ENCODE data around the gene PTPRT. TPM values are rescaled to one million over a fixed set of nuclear protein-coding genes. Genes with fewer than 3 reads are reported as not detected.

Gene PTPRT
- total RNA-seq, 3 donors from 2014 or later: 0.32 to 6.3 (median 4.9) TPM

DNA sequence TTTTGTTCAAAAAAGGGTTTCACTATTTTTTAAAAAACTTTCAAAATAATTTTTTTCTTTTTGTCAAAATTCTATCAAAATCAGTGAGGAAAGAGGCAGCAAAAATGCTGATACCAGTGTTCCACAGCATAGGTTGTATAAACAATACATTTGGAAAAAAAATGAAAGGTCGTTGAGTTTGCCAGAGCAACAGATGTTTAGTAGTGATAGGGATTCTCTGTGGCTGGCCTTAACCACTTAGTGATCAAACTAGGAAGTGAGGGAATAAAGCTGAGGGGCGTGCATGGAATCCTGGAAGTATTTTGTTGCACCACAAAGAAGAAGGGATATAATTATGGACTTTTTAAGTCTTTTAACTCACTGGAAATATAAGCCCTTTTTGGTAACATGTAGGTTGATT lies 1016.3 kb downstream of the PTPRT start:
- H3K9me3 ChIP-seq: no peaks in the 10 kb centered on the region

DNA sequence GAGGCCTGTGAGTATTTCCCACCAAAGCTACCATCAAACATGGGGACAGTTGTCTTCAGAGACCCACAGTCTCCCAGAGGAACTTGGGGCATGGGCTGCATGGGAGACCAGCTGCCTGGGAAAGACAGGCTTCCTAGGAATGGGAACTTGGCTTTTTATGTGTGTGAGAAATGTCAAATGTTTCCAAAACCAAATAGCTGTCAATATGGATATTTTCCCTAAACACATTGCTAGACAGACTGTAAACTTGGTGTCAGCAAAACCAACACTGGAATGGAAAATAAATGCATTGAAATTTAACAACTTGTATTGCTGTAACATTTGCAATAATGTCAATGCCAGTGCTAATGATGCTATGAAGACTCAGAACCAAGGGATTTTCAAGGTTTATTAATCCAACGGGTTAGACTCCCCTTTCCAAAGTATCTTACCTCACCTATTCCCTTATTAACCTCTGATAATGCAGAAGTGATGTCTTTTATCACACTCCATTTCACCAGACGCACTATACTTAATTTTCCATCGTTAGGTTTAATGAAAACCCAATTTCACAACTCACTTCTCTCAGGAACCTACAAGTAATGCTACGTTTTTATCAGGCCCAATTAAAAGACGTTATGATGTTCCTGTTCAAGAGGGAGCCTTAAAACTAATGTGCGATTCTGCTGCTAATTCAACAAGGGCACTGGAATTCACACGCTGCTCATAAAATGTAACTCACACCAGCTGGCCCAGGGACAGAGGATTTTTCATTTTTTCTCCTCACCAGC lies 1025.4 kb downstream of the PTPRT start:
- Histone ChIP-seq H3K27me3 (no peaks in the 10 kb centered on the region), H3K36me3 (no peaks in the 10 kb centered on the region), H3K27ac (no peak overlapping the region), H3K4me1 (no peaks in the 10 kb centered on the region), H3K4me3 (no peak overlapping the region), H3K9me3 (no peaks in the 10 kb centered on the region)
- DNase-seq (ENCODE audit: low spot score in 2 of 2): no peak
- intact Hi-C loops (cut with DNase I; ENCODE audit: low total_unique reads): no loop called here
- TF ChIP-seq CTCF (IDR thresholded peaks at IDR 0.05) (no peak), POLR2A (IDR thresholded peaks at IDR 0.05) (no peak), POLR2AphosphoS5 (IDR thresholded peaks at IDR 0.05) (no peak)

More for the DNA sequence above, 1016.3 kb downstream of the PTPRT start:
- H3K27ac ChIP-seq: no peak overlapping the region
- H3K27me3 ChIP-seq: no peaks in the 10 kb centered on the region
- intact Hi-C loops (cut with DNase I; ENCODE audit: low total_unique reads): no loop called here
- no peak overlapping the region for H3K4me3 ChIP-seq
- no peak for DNase-seq (ENCODE audit: low spot score in 2 of 2)
- no peak for TF ChIP-seq POLR2AphosphoS5 (IDR thresholded peaks at IDR 0.05)
- no peak for TF ChIP-seq POLR2A (IDR thresholded peaks at IDR 0.05)
- TF ChIP-seq CTCF (IDR thresholded peaks at IDR 0.05): no peak
- H3K36me3 ChIP-seq: no peaks in the 10 kb centered on the region
- H3K4me1 ChIP-seq: no peaks in the 10 kb centered on the region

DNA sequence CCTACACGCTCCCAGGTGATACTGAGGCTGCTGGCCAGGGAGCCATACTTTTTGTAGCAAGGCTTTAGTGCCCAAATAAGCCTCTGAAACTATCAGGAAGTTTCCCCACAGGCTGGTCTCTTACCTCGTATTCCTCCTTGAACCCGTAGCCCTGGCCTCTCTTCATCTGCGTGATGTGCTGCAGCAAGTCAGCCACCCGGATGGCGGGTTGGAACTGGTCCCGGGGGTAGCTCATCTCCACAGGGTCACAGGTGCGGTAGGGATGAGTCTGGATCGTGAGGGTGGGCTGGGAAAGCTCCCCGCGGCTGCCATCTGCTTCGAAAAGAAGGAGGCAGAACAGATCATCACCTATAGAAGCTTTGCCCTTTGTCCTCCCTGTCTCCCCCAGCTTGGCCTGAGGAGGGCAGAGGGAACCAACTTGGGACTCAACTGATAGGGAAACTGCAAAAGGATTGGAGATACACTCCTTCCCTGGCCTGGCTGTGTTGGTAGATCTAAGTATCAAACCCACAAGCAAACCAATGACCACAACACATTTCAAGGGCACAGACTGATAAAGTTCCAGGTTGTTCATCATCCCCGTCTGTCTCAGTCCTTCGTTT lies 1028.4 kb downstream of the PTPRT start:
- Histone ChIP-seq H3K9me3 (no peaks in the 10 kb centered on the region), H3K27me3 (no peaks in the 10 kb centered on the region), H3K27ac (no peak overlapping the region), H3K36me3 (no peaks in the 10 kb centered on the region), H3K4me1 (no peaks in the 10 kb centered on the region), H3K4me3 (no peak overlapping the region)
- intact Hi-C loops (cut with DNase I; ENCODE audit: low total_unique reads): no loop called here
- no peak for DNase-seq (ENCODE audit: low spot score in 2 of 2)
- TF ChIP-seq CTCF (IDR thresholded peaks at IDR 0.05): no peak
- no peak for TF ChIP-seq POLR2AphosphoS5 (IDR thresholded peaks at IDR 0.05)
- no peak for TF ChIP-seq POLR2A (IDR thresholded peaks at IDR 0.05)

DNA sequence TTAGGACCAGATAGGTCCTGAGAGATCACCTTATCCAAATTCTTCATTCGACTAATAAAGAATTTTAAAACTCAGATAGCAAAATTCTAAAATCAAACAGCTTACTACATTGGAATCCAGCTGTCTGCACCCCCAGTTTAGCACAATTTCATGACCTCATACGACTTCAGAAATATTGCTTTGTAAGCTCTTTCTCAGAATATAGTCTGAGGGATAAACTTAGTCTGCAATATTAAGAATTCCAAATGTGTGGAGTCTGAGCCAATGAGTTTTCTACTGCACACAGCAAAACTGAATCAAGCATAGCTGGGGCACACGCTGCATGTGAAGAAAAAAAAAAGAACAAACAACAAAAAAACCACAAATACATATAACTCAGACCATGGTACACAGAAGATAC lies 1029.9 kb downstream of the PTPRT start:
- intact Hi-C loops (cut with DNase I; ENCODE audit: low total_unique reads): no loop called here
- no peaks in the 10 kb centered on the region for H3K4me1 ChIP-seq
- TF ChIP-seq CTCF (IDR thresholded peaks at IDR 0.05): no peak
- no peak for TF ChIP-seq POLR2AphosphoS5 (IDR thresholded peaks at IDR 0.05)
- TF ChIP-seq POLR2A (IDR thresholded peaks at IDR 0.05): no peak
- no peaks in the 10 kb centered on the region for H3K27me3 ChIP-seq
- no peaks in the 10 kb centered on the region for H3K36me3 ChIP-seq
- H3K4me3 ChIP-seq: no peak overlapping the region
- no peak overlapping the region for H3K27ac ChIP-seq
- DNase-seq (ENCODE audit: low spot score in 2 of 2): no peak
- no peaks in the 10 kb centered on the region for H3K9me3 ChIP-seq

- H3K9me3 ChIP-seq: no peaks in the 10 kb centered on the region
- no peak for DNase-seq (ENCODE audit: low spot score in 2 of 2)
- H3K4me3 ChIP-seq: no peak overlapping the region
- no peak overlapping the region for H3K27ac ChIP-seq
- H3K4me1 ChIP-seq: no peaks in the 10 kb centered on the region
- no peaks in the 10 kb centered on the region for H3K36me3 ChIP-seq
- intact Hi-C loops (cut with DNase I; ENCODE audit: low total_unique reads): no loop called here
- no peak for TF ChIP-seq POLR2A (IDR thresholded peaks at IDR 0.05)
- no peak for TF ChIP-seq POLR2AphosphoS5 (IDR thresholded peaks at IDR 0.05)
- TF ChIP-seq CTCF (IDR thresholded peaks at IDR 0.05): no peak
- H3K27me3 ChIP-seq: no peaks in the 10 kb centered on the region
These were observed 1031.4 kb downstream of the PTPRT start for GRCh38 chr20:42158272-42158671.

Data from breast epithelium (tissue), 4 donors.